ENCODE data around the gene CHSY1. TPM values are rescaled to one million over a fixed set of nuclear protein-coding genes. Genes with fewer than 3 reads are reported as not detected.

Gene CHSY1
- total and polyA plus RNA-seq, 10 of the 15 experiments (the other 5 are each of a cell fraction or from before 2014, with no cell fraction given) = 1.4 to 31.2 (median 10.5) TPM

GRCh38 chr15:101262551-101262950, 10.7 kb upstream of the CHSY1 start:
- Histone ChIP-seq H3K79me2 (ENCODE audit: control insufficient read depth, insufficient read depth, low read length) (no peaks in the 10 kb centered on the region), H2AFZ (ENCODE audit: control insufficient read depth, low read depth, low read length) (no peak overlapping the region), H3K4me3 (no peak overlapping the region), H4K20me1 (ENCODE audit: control insufficient read depth, insufficient read depth) (no peaks in the 10 kb centered on the region), H3K4me2 (ENCODE audit: control insufficient read depth, insufficient read depth) (no peak overlapping the region), H3K9me3 (replicated peaks; ENCODE audit: control insufficient read depth, insufficient read depth, low read length) (no peaks in the 10 kb centered on the region), H3K4me1 (ENCODE audit: control insufficient read depth, insufficient read depth, low read length) (peaks cover 34% of the 10 kb centered on the region), H3K36me3 (ENCODE audit: control insufficient read depth in 2 of 2, insufficient read depth in 2 of 2, low read length in 1 of 2) (no peaks in the 10 kb centered on the region; a peak in 1 of 4 replicates), H3K9ac (ENCODE audit: control insufficient read depth, insufficient read depth, low read length) (no peak overlapping the region), H3K27ac (ENCODE audit: control insufficient read depth, insufficient read depth) (no peak overlapping the region), H3K27me3 (replicated peaks in 1 of 2; ENCODE audit: control insufficient read depth in 2 of 2, insufficient read depth in 2 of 2, low read length in 1 of 2) (no peaks in the 10 kb centered on the region)
- CTCF ChIA-PET = interaction anchor here (0.7 to 4.8 kb wide), 10 partner anchors 10 to 345 kb away, joined by 3 to 18 read pairs (median 6); partner anchors contain the start of gene CHSY1
- POLR2A ChIA-PET = interaction anchor here (0.6 to 2.0 kb wide), 3 partner anchors 13 to 18 kb away, joined by 3 to 7 read pairs (median 7); no protein-coding TSS in a partner anchor
- intact Hi-C loops (cut with micrococcal nuclease; ENCODE audit: unreplicated experiment) = no loop called here
- SMC1A ChIA-PET (ENCODE audit: uncharacterized antibody, unreplicated experiment) = interaction anchor here (0.6 to 6.5 kb wide), 6 partner anchors 12 to 246 kb away, joined by 3 to 41 read pairs (median 4); no protein-coding TSS in a partner anchor
- FAIRE-seq (no peak), DNase-seq (ENCODE audit: low read depth, low spot score) (no peak), ATAC-seq (no peak)
- WGBS (ENCODE audit: insufficient coverage, insufficient replicate concordance, low lambda C conversion rate, missing lambda C conversion rate) = 75% methylated on average over 4 of the region's 4 CpGs
- BruUV-seq (replicated peaks) = no TSS peak
- in situ Hi-C loops (cut with MboI) = loop anchor here (5.0 to 10.0 kb wide), 4 partner anchors 175 to 648 kb away; no protein-coding TSS in a partner anchor
- RAD21 ChIA-PET (ENCODE audit: unreplicated experiment) = interaction anchor here (0.9 to 1.4 kb wide), 5 partner anchors 13 to 392 kb away, joined by 3 to 4 read pairs (median 3); no protein-coding TSS in a partner anchor
- no peak for TF ChIP-seq SMAD1 (IDR thresholded peaks at IDR 0.05; ENCODE audit: low read depth, partially characterized antibody)
- TF ChIP-seq POLR2AphosphoS5 (IDR thresholded peaks at IDR 0.05; ENCODE audit: low read length) = no peak
- TF ChIP-seq, protein P1, sequence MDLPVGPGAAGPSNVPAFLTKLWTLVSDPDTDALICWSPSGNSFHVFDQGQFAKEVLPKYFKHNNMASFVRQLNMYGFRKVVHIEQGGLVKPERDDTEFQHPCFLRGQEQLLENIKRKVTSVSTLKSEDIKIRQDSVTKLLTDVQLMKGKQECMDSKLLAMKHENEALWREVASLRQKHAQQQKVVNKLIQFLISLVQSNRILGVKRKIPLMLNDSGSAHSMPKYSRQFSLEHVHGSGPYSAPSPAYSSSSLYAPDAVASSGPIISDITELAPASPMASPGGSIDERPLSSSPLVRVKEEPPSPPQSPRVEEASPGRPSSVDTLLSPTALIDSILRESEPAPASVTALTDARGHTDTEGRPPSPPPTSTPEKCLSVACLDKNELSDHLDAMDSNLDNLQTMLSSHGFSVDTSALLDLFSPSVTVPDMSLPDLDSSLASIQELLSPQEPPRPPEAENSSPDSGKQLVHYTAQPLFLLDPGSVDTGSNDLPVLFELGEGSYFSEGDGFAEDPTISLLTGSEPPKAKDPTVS (IDR thresholded peaks at IDR 0.05; ENCODE audit: low read depth, low read length) = no peak
- TF ChIP-seq HCFC1 (IDR thresholded peaks at IDR 0.05; ENCODE audit: low read length) = no peak
- no peak for TF ChIP-seq CTCF (IDR thresholded peaks at IDR 0.05 in 2 of 3, conservative IDR thresholded peaks at IDR 0.05 in 1 of 3; ENCODE audit: control insufficient read depth in 2 of 3, extremely low read depth in 1 of 3, insufficient read depth in 1 of 3, low read depth in 3 of 3, low read length in 3 of 3)
- no peak for TF ChIP-seq RAD51 (IDR thresholded peaks at IDR 0.05)
- TF ChIP-seq BCL3 (IDR thresholded peaks at IDR 0.05; ENCODE audit: borderline replicate concordance, insufficient read depth, low read depth, low read length, poor library complexity, severe bottlenecking) = no peak
- no peak for TF ChIP-seq RFX5 (IDR thresholded peaks at IDR 0.05; ENCODE audit: low read depth, low read length)
- TF ChIP-seq ZBED1 (IDR thresholded peaks at IDR 0.05; ENCODE audit: borderline replicate concordance) = no peak
- TF ChIP-seq, protein P2, sequence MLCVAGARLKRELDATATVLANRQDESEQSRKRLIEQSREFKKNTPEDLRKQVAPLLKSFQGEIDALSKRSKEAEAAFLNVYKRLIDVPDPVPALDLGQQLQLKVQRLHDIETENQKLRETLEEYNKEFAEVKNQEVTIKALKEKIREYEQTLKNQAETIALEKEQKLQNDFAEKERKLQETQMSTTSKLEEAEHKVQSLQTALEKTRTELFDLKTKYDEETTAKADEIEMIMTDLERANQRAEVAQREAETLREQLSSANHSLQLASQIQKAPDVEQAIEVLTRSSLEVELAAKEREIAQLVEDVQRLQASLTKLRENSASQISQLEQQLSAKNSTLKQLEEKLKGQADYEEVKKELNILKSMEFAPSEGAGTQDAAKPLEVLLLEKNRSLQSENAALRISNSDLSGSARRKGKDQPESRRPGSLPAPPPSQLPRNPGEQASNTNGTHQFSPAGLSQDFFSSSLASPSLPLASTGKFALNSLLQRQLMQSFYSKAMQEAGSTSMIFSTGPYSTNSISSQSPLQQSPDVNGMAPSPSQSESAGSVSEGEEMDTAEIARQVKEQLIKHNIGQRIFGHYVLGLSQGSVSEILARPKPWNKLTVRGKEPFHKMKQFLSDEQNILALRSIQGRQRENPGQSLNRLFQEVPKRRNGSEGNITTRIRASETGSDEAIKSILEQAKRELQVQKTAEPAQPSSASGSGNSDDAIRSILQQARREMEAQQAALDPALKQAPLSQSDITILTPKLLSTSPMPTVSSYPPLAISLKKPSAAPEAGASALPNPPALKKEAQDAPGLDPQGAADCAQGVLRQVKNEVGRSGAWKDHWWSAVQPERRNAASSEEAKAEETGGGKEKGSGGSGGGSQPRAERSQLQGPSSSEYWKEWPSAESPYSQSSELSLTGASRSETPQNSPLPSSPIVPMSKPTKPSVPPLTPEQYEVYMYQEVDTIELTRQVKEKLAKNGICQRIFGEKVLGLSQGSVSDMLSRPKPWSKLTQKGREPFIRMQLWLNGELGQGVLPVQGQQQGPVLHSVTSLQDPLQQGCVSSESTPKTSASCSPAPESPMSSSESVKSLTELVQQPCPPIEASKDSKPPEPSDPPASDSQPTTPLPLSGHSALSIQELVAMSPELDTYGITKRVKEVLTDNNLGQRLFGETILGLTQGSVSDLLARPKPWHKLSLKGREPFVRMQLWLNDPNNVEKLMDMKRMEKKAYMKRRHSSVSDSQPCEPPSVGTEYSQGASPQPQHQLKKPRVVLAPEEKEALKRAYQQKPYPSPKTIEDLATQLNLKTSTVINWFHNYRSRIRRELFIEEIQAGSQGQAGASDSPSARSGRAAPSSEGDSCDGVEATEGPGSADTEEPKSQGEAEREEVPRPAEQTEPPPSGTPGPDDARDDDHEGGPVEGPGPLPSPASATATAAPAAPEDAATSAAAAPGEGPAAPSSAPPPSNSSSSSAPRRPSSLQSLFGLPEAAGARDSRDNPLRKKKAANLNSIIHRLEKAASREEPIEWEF (IDR thresholded peaks at IDR 0.05; ENCODE audit: insufficient replicate concordance, low read depth, low read length) = no peak
- TF ChIP-seq ETV6 (conservative IDR thresholded peaks at IDR 0.05 in 1 of 2, IDR thresholded peaks at IDR 0.05 in 1 of 2; ENCODE audit: borderline replicate concordance in 1 of 2, low read depth in 1 of 2) = no peak
- TF ChIP-seq TCF12 (IDR thresholded peaks at IDR 0.05; ENCODE audit: low read depth, low read length) = no peak
- TF ChIP-seq MTA3 (IDR thresholded peaks at IDR 0.05; ENCODE audit: borderline replicate concordance, low read length) = no peak

Data from GM12878 (cell line).